ENCODE data around the gene ZDHHC18.

GRCh38 chr1:26829184-26829911 lies 2.9 kb downstream of the ZDHHC18 start:
- TF ChIP-seq CTCF (conservative IDR thresholded peaks at IDR 0.05; ENCODE audit: low read length) (no peak), EZH2phosphoT487 (IDR thresholded peaks at IDR 0.05; ENCODE audit: borderline replicate concordance, low read depth, low read length) (no peak)

All from OCI-LY7 (cell line).